Glomerular visceral epithelial cell (primary cell): ENCODE measurements around the gene FCGBP.
"Not testable (repeated sequence)": the region's sequence is repeated elsewhere in the genome, so short reads cannot be mapped to it uniquely, and the experiment has no call there.

Experiments used
- DNase-seq: peaks from one replicate; pipeline ENCODE4 v3.0.0-alpha.2; 2016; ENCODE audit errors: extremely low spot score

Gene FCGBP

GRCh38 chr19:39934584-39935363, at the start of gene FCGBP:
Gene FCGBP (minus strand): TSS chr19:39934634.
- DNase-seq: no peak

GRCh38 chr19:39983695-39984300, 49.4 kb upstream of the FCGBP start:
- no peak for DNase-seq

GRCh38 chr19:39982883-39983282, 48.4 kb upstream of the FCGBP start:
- no peak for DNase-seq

- no peak for DNase-seq
These were observed 40.1 kb upstream of the FCGBP start for GRCh38 chr19:39974377-39975155.

GRCh38 chr19:39971380-39972035, 37.1 kb upstream of the FCGBP start:
- DNase-seq: no peak

- DNase-seq: peak; percentile 99
These were observed 36.4 kb upstream of the FCGBP start, which contains the start of gene PSMC4 for GRCh38 chr19:39970675-39971379. Gene PSMC4 (plus strand): TSS chr19:39971165. CDS start chr19:39971203, 38 bp downstream.

GRCh38 chr19:39970425-39970674, 35.9 kb upstream of the FCGBP start:
- no peak for DNase-seq

GRCh38 chr19:39969681-39970424, 35.4 kb upstream of the FCGBP start:
- no peak for DNase-seq

GRCh38 chr19:39969266-39969665, 34.8 kb upstream of the FCGBP start:
- DNase-seq: no peak

GRCh38 chr19:39968789-39969188, 34.4 kb upstream of the FCGBP start:
- DNase-seq: no peak

GRCh38 chr19:39967561-39967960, 33.1 kb upstream of the FCGBP start:
- no peak for DNase-seq

GRCh38 chr19:39966617-39967016, 32.2 kb upstream of the FCGBP start:
- DNase-seq: no peak

GRCh38 chr19:39963898-39964297, 29.5 kb upstream of the FCGBP start:
- DNase-seq: no peak

- DNase-seq: not testable (repeated sequence)
These were observed 25.0 kb upstream of the FCGBP start for GRCh38 chr19:39959407-39959806.

- DNase-seq: not testable (repeated sequence)
These were observed 24.5 kb upstream of the FCGBP start for GRCh38 chr19:39958942-39959341.

- DNase-seq: not testable (repeated sequence)
These were observed 23.5 kb upstream of the FCGBP start for GRCh38 chr19:39957886-39958285.

- DNase-seq: no peak
These were observed 19.5 kb upstream of the FCGBP start for GRCh38 chr19:39953915-39954314.

GRCh38 chr19:39951686-39952085, 17.3 kb upstream of the FCGBP start:
- peak; percentile 58 for DNase-seq

- no peak for DNase-seq
These were observed 16.7 kb upstream of the FCGBP start for GRCh38 chr19:39951065-39951650.

- DNase-seq: no peak
These were observed 14.8 kb upstream of the FCGBP start for GRCh38 chr19:39949026-39949747.
